ENCODE results near the gene LRIG2. TPM values are rescaled to one million over a fixed set of nuclear protein-coding genes. Genes with fewer than 3 reads are reported as not detected.

Gene LRIG2
- total and polyA plus RNA-seq, 2 of the 13 experiments (the other 11 are each of a cell fraction or from before 2014, with no cell fraction given), result 8.1 to 12.2 TPM

GRCh38 chr1:113042285-113043143, 30.5 kb upstream of the LRIG2 start (continued):
- TF ChIP-seq MED1 (CRISPR knock-in tag; IDR thresholded peaks at IDR 0.05) (0 out of 2 replicates have a peak, but pooled peaks have one; percentile 4), MEIS1 (CRISPR knock-in tag; IDR thresholded peaks at IDR 0.05; ENCODE audit: borderline replicate concordance) (no peak), THAP9 (CRISPR knock-in tag; IDR thresholded peaks at IDR 0.05; ENCODE audit: borderline replicate concordance) (no peak), ZNF644 (CRISPR knock-in tag; IDR thresholded peaks at IDR 0.05; ENCODE audit: low read depth) (peak; percentile 60; the same call in 1 of the 2 replicates), PHF8 (CRISPR knock-in tag; IDR thresholded peaks at IDR 0.05) (0 out of 2 replicates have a peak, but pooled peaks have one; percentile 35), JUNB (CRISPR knock-in tag; IDR thresholded peaks at IDR 0.05; ENCODE audit: borderline replicate concordance) (no peak), SNRNP70 (IDR thresholded peaks at IDR 0.05; ENCODE audit: low read depth, low read length) (no peak), BRCA1 (CRISPR knock-in tag; IDR thresholded peaks at IDR 0.05) (no peak), ZNF850 (CRISPR knock-in tag; conservative IDR thresholded peaks at IDR 0.05) (no peak), ZNF878 (CRISPR knock-in tag; IDR thresholded peaks at IDR 0.05) (no peak), MATR3 (CRISPR knock-in tag; IDR thresholded peaks at IDR 0.05) (no peak), SP140L (CRISPR knock-in tag; IDR thresholded peaks at IDR 0.05; ENCODE audit: borderline replicate concordance) (no peak), MLXIP (CRISPR knock-in tag; IDR thresholded peaks at IDR 0.05; ENCODE audit: borderline replicate concordance) (no peak), HNF1B (CRISPR knock-in tag; IDR thresholded peaks at IDR 0.05) (peak; percentile 63; the same call in 1 of the 2 replicates)

Measured in HepG2 (cell line).